PC-9 (cell line): ENCODE data around the gene HAUS5.
"Not testable (repeated sequence)": the region's sequence is repeated elsewhere in the genome, so short reads cannot be mapped to it uniquely, and the experiment has no call there.

Source experiments
- CTCF ChIP-seq: fragments of 200-600 bp; sonication (generic); conservative IDR thresholded peaks from 2 replicates; pipeline ENCODE4 v1.6.1; 2017; ENCODE audit warnings: mixed run types, antibody characterized with exemption, mild to moderate bottlenecking, moderate library complexity
- EZH2 ChIP-seq: fragments of 200-600 bp; sonication (generic); IDR thresholded peaks from 2 replicates; pipeline ENCODE4 v1.8.0; 2017; ENCODE audit warnings: antibody characterized with exemption, low read depth

DNA sequence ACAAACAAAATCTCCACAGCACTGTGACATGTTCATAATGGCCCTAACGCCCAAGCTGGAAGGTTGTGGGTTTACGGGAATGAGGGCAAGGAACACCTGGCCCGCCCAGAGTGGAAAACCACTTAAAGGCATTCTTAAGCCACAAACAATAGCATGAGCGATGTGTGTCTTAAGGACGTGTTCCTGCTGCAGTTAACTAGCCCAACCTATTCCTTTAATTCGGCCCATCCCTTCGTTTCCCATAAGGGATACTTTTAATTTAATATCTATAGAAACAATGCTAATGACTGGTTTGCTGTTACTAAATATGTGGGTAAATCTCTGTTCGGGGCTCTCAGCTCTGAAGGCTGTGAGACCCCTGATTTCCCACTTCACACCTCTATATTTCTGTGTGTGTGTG, 5.4 kb upstream of the HAUS5 start:
- not testable (repeated sequence) for TF ChIP-seq CTCF, EZH2
